ENCODE measurements around the gene FOXI2.

The FOXI2 gene

DNA sequence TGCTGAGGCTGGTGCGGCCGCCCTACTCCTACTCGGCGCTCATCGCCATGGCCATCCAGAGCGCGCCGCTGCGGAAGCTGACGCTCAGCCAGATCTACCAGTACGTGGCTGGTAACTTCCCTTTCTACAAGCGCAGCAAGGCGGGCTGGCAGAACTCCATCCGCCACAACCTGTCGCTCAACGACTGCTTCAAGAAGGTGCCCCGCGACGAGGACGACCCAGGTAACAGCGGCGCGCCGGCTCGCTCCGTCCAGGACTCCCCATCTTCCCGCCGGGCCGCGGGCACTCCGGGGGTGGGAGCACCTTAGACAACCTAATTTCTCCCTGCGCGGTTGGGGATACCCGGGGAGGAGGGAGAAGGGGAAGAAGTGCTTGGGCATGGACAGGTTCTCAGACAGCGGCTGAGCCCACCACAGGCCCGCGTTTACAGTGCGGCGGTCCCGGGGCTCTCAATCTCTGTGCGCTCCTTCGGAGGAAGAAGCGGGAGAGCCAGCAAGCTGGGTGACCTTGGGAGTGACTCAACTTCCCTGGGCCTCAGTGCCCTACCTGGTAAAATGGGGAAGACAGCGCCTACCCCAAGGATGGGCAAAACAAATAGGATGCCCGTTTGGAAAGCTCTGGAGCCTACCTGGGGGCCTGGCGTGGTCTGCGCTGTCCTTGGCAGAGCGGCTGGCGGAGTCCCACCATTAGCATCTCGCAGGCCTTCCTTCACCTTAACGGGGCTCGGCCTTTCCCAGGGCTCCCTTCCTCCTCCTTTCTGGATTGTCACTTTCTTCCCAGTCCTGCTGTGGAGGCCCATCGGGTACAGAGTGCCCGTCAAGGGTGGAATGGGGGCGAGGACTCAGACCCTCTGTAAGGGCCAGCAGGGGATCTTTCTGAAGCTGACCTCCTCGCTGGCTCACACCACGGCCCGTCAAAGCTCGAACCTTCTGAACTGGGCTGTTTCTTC, 852 bp downstream of the FOXI2 start:
- Histone ChIP-seq H3K4me2 (ENCODE audit: low read length, poor library complexity, severe bottlenecking) (no peak overlapping the region), H3K36me3 (ENCODE audit: control insufficient read depth in 1 of 2, insufficient read depth in 2 of 2, low read depth in 1 of 2, low read length in 2 of 2) (no peaks in the 10 kb centered on the region), H3K4ac (ENCODE audit: low read depth in 1 of 2, low read length in 2 of 2) (no peak overlapping the region), H3K27ac (ENCODE audit: low read length, poor library complexity, severe bottlenecking) (no peak overlapping the region), H4K91ac (ENCODE audit: low read length) (no peak overlapping the region), H3K27me3 (ENCODE audit: control insufficient read depth in 1 of 2, insufficient read depth in 1 of 2, low read length in 2 of 2) (peaks cover 69 to 82% of the 10 kb centered on the region in 2 experiments), H3K4me3 (ENCODE audit: insufficient read depth in 1 of 2, low read depth in 1 of 2, low read length in 2 of 2) (no peak overlapping the region), H3K9ac (ENCODE audit: low read length) (no peak overlapping the region), H3K9me3 (ENCODE audit: control insufficient read depth, low read length) (no peaks in the 10 kb centered on the region), H2BK120ac (ENCODE audit: low read depth, low read length) (no peak overlapping the region), H3K4me1 (ENCODE audit: control insufficient read depth, insufficient read depth, low read depth, low read length) (peaks cover 15% of the 10 kb centered on the region), H2BK12ac (ENCODE audit: low read length in 2 of 2) (no peak overlapping the region), H2AK5ac (ENCODE audit: low read length, severe bottlenecking) (no peak overlapping the region), H2BK5ac (ENCODE audit: low read depth, low read length, poor library complexity, severe bottlenecking) (no peak overlapping the region), H3K14ac (ENCODE audit: low read length in 2 of 2) (no peak overlapping the region), H3K18ac (ENCODE audit: low read depth in 1 of 2, low read length in 2 of 2) (no peak overlapping the region), H2AFZ (ENCODE audit: low read depth, low read length) (no peak overlapping the region), H4K8ac (ENCODE audit: low read length) (no peak overlapping the region), H3K79me1 (replicated peaks; ENCODE audit: low read length, poor library complexity, severe bottlenecking) (no peaks in the 10 kb centered on the region), H3K23ac (ENCODE audit: low read length in 2 of 2) (no peak overlapping the region), H2BK15ac (ENCODE audit: low read depth, poor library complexity, severe bottlenecking) (peak overlapping the region; percentile 48)
- WGBS, result 7% methylated on average over 59 of the region's 59 CpGs
- DNase-seq, result no peak

DNA sequence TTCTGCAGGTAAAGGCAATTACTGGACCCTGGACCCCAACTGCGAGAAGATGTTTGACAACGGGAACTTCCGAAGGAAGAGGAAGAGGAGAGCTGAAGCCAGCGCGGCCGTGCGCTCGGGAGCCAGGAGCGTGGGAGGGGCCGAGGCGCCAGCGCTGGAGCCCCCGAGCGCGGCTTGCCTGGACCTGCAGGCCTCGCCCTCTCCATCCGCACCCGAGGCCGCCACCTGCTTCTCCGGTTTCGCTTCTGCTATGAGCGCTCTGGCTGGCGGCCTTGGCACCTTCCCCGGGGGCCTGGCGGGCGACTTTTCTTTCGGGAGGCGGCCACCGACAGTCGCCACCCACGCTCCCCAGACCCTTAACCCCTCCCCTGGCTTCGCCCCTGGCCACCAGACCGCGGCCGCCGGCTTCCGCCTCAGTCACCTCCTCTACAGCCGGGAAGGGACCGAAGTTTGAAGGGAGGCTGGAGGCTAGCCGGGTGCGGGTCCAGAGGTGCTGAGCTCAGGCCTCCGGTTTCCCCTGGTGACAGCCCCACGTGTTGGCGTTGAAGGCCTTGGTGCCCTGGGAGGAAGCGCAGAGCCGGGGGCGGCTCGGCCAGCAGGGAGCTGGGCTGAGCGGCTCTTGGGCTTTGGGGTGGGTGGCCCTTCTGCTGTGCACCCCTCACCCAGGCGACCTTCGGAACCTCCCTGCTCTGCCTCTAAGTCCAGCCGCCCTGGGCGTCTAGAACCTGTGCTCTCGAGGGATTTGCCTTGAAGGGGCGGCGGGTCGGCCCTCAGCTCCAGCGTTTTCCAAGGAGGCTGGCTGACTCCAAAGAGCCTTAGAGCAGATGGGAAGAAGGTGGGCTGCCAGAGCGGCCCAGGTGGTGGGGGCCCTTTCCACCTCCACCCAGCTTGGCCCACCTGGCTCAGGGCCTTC, 1.8 kb downstream of the FOXI2 start:
- H3K23ac ChIP-seq (ENCODE audit: low read length in 2 of 2), result no peak overlapping the region
- H2AFZ ChIP-seq (ENCODE audit: low read depth, low read length), result no peak overlapping the region
- WGBS, result 32% methylated on average over 58 of the region's 59 CpGs
- H3K4me3 ChIP-seq (ENCODE audit: insufficient read depth in 1 of 2, low read depth in 1 of 2, low read length in 2 of 2), result no peak overlapping the region
- no peaks in the 10 kb centered on the region for H3K9me3 ChIP-seq (ENCODE audit: control insufficient read depth, low read length)
- peak overlapping the region in 1 of 2 experiments; percentile 55 for H3K14ac ChIP-seq (ENCODE audit: low read length in 2 of 2)
- H3K4me2 ChIP-seq (ENCODE audit: low read length, poor library complexity, severe bottlenecking), result no peak overlapping the region
- no peak overlapping the region for H4K91ac ChIP-seq (ENCODE audit: low read length)
- DNase-seq, result no peak
- no peak overlapping the region for H2BK12ac ChIP-seq (ENCODE audit: low read length in 2 of 2)
- H3K79me1 ChIP-seq (replicated peaks; ENCODE audit: low read length, poor library complexity, severe bottlenecking), result no peaks in the 10 kb centered on the region
- no peak overlapping the region for H3K9ac ChIP-seq (ENCODE audit: low read length)
- no peak overlapping the region for H2BK15ac ChIP-seq (ENCODE audit: low read depth, poor library complexity, severe bottlenecking)
- no peak overlapping the region for H4K8ac ChIP-seq (ENCODE audit: low read length)
- H3K4me1 ChIP-seq (ENCODE audit: control insufficient read depth, insufficient read depth, low read depth, low read length), result peaks cover 15% of the 10 kb centered on the region
- no peak overlapping the region for H2BK5ac ChIP-seq (ENCODE audit: low read depth, low read length, poor library complexity, severe bottlenecking)
- H3K18ac ChIP-seq (ENCODE audit: low read depth in 1 of 2, low read length in 2 of 2), result no peak overlapping the region
- no peaks in the 10 kb centered on the region for H3K36me3 ChIP-seq (ENCODE audit: control insufficient read depth in 1 of 2, insufficient read depth in 2 of 2, low read depth in 1 of 2, low read length in 2 of 2)
- no peak overlapping the region for H2BK120ac ChIP-seq (ENCODE audit: low read depth, low read length)
- no peak overlapping the region for H3K4ac ChIP-seq (ENCODE audit: low read depth in 1 of 2, low read length in 2 of 2)
- H3K27me3 ChIP-seq (ENCODE audit: control insufficient read depth in 1 of 2, insufficient read depth in 1 of 2, low read length in 2 of 2), result peaks cover 60 to 72% of the 10 kb centered on the region in 2 experiments
- H3K27ac ChIP-seq (ENCODE audit: low read length, poor library complexity, severe bottlenecking), result no peak overlapping the region
- H2AK5ac ChIP-seq (ENCODE audit: low read length, severe bottlenecking), result no peak overlapping the region

DNA sequence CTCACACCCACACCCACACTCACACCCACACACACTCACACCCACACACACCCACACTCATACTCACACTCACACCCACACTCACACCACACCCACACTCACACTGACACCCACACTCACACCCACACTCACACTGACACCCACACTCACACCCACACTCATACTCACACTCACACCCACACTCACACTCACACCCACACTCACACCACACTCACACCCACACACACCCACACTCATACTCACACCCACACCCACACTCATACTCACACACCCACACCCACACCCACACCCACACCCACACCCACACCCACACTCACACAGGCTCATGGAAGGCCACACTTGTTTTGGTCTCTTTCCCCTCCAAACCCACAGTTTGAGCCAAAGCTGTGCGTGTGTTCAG, 2.9 kb downstream of the FOXI2 start:
- WGBS, result no CpG with 5 or more reads among the region's 1 CpG
- H3K79me1 ChIP-seq (replicated peaks; ENCODE audit: low read length, poor library complexity, severe bottlenecking), result no peaks in the 10 kb centered on the region

DNA sequence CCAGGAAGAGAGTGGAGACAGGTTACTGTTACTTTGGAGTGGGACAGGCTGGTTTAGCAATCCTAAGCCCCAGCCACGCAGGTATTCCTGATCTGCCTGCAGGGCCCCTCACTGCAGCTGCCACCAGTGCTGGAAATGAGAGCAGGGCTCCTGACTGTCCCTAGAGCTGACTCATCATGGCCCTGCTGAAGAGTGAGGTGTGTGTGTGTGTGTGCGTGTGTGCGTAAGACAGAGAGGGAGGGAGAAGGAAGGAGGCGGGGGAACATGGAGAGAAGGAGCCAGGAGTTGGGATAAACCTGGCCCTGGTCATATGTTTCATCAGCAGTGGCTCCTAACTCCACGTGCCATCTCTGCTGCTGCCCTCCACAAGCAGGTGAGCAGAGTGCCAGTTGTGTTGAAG, 3.6 kb downstream of the FOXI2 start:
- no peak overlapping the region for H2AK5ac ChIP-seq (ENCODE audit: low read length, severe bottlenecking)
- no peak overlapping the region for H2BK15ac ChIP-seq (ENCODE audit: low read depth, poor library complexity, severe bottlenecking)
- no peak overlapping the region for H4K8ac ChIP-seq (ENCODE audit: low read length)
- peaks cover 15% of the 10 kb centered on the region for H3K4me1 ChIP-seq (ENCODE audit: control insufficient read depth, insufficient read depth, low read depth, low read length)
- no peak overlapping the region for H3K27ac ChIP-seq (ENCODE audit: low read length, poor library complexity, severe bottlenecking)
- no peak overlapping the region for H2BK12ac ChIP-seq (ENCODE audit: low read length in 2 of 2)
- no peak overlapping the region for H2BK120ac ChIP-seq (ENCODE audit: low read depth, low read length)
- H3K18ac ChIP-seq (ENCODE audit: low read depth in 1 of 2, low read length in 2 of 2), result no peak overlapping the region
- no peak overlapping the region for H3K14ac ChIP-seq (ENCODE audit: low read length in 2 of 2)
- no peak overlapping the region for H3K4ac ChIP-seq (ENCODE audit: low read depth in 1 of 2, low read length in 2 of 2)
- H3K27me3 ChIP-seq (ENCODE audit: control insufficient read depth in 1 of 2, insufficient read depth in 1 of 2, low read length in 2 of 2), result peaks cover 44 to 63% of the 10 kb centered on the region in 2 experiments
- no peak overlapping the region for H3K9ac ChIP-seq (ENCODE audit: low read length)
- H3K4me3 ChIP-seq (ENCODE audit: insufficient read depth in 1 of 2, low read depth in 1 of 2, low read length in 2 of 2), result no peak overlapping the region
- no peaks in the 10 kb centered on the region for H3K36me3 ChIP-seq (ENCODE audit: control insufficient read depth in 1 of 2, insufficient read depth in 2 of 2, low read depth in 1 of 2, low read length in 2 of 2)
- H3K9me3 ChIP-seq (ENCODE audit: control insufficient read depth, low read length), result no peaks in the 10 kb centered on the region
- H3K23ac ChIP-seq (ENCODE audit: low read length in 2 of 2), result no peak overlapping the region
- H2AFZ ChIP-seq (ENCODE audit: low read depth, low read length), result no peak overlapping the region
- H3K4me2 ChIP-seq (ENCODE audit: low read length, poor library complexity, severe bottlenecking), result no peak overlapping the region
- no peaks in the 10 kb centered on the region for H3K79me1 ChIP-seq (replicated peaks; ENCODE audit: low read length, poor library complexity, severe bottlenecking)
- DNase-seq, result no peak
- H4K91ac ChIP-seq (ENCODE audit: low read length), result no peak overlapping the region
- 56% methylated on average over 4 of the region's 5 CpGs for WGBS
- H2BK5ac ChIP-seq (ENCODE audit: low read depth, low read length, poor library complexity, severe bottlenecking), result no peak overlapping the region

More for the DNA sequence above, 2.9 kb downstream of the FOXI2 start:
- H2BK5ac ChIP-seq (ENCODE audit: low read depth, low read length, poor library complexity, severe bottlenecking), result no peak overlapping the region
- no peak overlapping the region for H4K8ac ChIP-seq (ENCODE audit: low read length)
- peaks cover 51 to 67% of the 10 kb centered on the region in 2 experiments for H3K27me3 ChIP-seq (ENCODE audit: control insufficient read depth in 1 of 2, insufficient read depth in 1 of 2, low read length in 2 of 2)
- no peak overlapping the region for H3K27ac ChIP-seq (ENCODE audit: low read length, poor library complexity, severe bottlenecking)
- H2AFZ ChIP-seq (ENCODE audit: low read depth, low read length), result no peak overlapping the region
- H2BK15ac ChIP-seq (ENCODE audit: low read depth, poor library complexity, severe bottlenecking), result no peak overlapping the region
- H4K91ac ChIP-seq (ENCODE audit: low read length), result no peak overlapping the region
- H3K4me2 ChIP-seq (ENCODE audit: low read length, poor library complexity, severe bottlenecking), result no peak overlapping the region
- no peak overlapping the region for H2BK12ac ChIP-seq (ENCODE audit: low read length in 2 of 2)
- H2AK5ac ChIP-seq (ENCODE audit: low read length, severe bottlenecking), result no peak overlapping the region
- no peak overlapping the region for H2BK120ac ChIP-seq (ENCODE audit: low read depth, low read length)
- H3K4ac ChIP-seq (ENCODE audit: low read depth in 1 of 2, low read length in 2 of 2), result no peak overlapping the region
- peaks cover 15% of the 10 kb centered on the region for H3K4me1 ChIP-seq (ENCODE audit: control insufficient read depth, insufficient read depth, low read depth, low read length)
- H3K36me3 ChIP-seq (ENCODE audit: control insufficient read depth in 1 of 2, insufficient read depth in 2 of 2, low read depth in 1 of 2, low read length in 2 of 2), result no peaks in the 10 kb centered on the region
- H3K14ac ChIP-seq (ENCODE audit: low read length in 2 of 2), result no peak overlapping the region
- H3K18ac ChIP-seq (ENCODE audit: low read depth in 1 of 2, low read length in 2 of 2), result no peak overlapping the region
- H3K23ac ChIP-seq (ENCODE audit: low read length in 2 of 2), result no peak overlapping the region
- DNase-seq, result no peak
- no peak overlapping the region for H3K4me3 ChIP-seq (ENCODE audit: insufficient read depth in 1 of 2, low read depth in 1 of 2, low read length in 2 of 2)
- H3K9me3 ChIP-seq (ENCODE audit: control insufficient read depth, low read length), result no peaks in the 10 kb centered on the region
- H3K9ac ChIP-seq (ENCODE audit: low read length), result no peak overlapping the region

All from mesenchymal stem cell (in vitro differentiated cells and primary cell).